PC-9 (cell line): ENCODE data around the gene MTX1.
"Not testable (repeated sequence)": the region's sequence is repeated elsewhere in the genome, so short reads cannot be mapped to it uniquely, and the experiment has no call there.

Source experiments
- EZH2 ChIP-seq: fragments of 200-600 bp; sonication (generic); IDR thresholded peaks from 2 replicates; pipeline ENCODE4 v1.8.0; 2017; ENCODE audit warnings: antibody characterized with exemption, low read depth
- TF ChIP-seq, protein P1 (sequence below): fragments of 200-600 bp; sonication (generic); conservative IDR thresholded peaks from 2 replicates; pipeline ENCODE4 v1.6.1; 2017; ENCODE audit warnings: mixed run types, antibody characterized with exemption, mild to moderate bottlenecking, moderate library complexity

DNA sequence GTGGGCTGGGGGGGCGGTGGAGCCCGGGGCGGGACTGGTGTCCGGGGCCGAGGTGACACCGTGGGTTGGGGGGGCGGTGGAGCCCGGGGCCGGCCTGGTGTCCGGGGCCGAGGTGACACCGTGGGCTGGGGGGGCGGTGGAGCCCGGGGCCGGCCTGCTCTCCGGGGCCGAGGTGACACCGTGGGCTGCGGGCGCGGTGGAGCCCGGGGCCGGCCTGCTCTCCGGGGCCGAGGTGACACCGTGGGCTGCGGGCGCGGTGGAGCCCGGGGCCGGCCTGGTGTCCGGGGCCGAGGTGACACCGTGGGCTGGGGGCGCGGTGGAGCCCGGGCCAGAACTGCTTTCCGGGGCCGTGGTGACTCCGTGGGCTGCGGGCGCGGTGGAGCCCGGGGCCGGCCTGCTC lies 18.6 kb upstream of the MTX1 start:
- TF ChIP-seq, protein P1, sequence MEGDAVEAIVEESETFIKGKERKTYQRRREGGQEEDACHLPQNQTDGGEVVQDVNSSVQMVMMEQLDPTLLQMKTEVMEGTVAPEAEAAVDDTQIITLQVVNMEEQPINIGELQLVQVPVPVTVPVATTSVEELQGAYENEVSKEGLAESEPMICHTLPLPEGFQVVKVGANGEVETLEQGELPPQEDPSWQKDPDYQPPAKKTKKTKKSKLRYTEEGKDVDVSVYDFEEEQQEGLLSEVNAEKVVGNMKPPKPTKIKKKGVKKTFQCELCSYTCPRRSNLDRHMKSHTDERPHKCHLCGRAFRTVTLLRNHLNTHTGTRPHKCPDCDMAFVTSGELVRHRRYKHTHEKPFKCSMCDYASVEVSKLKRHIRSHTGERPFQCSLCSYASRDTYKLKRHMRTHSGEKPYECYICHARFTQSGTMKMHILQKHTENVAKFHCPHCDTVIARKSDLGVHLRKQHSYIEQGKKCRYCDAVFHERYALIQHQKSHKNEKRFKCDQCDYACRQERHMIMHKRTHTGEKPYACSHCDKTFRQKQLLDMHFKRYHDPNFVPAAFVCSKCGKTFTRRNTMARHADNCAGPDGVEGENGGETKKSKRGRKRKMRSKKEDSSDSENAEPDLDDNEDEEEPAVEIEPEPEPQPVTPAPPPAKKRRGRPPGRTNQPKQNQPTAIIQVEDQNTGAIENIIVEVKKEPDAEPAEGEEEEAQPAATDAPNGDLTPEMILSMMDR: not testable (repeated sequence)
- not testable (repeated sequence) for TF ChIP-seq EZH2
